T47D (cell line): ENCODE data around the gene VWA5B2.

Source experiments
- DNase-seq, 2 experiments: peaks; one replicate each; pipeline versions ENCODE4 v3.0.0 to v3.0.0-alpha.2; 2011 to 2012; ENCODE audit warnings: low read depth in 1 of 2, low spot score in 1 of 2
- JUND ChIP-seq: IDR thresholded peaks from 2 replicates; pipeline ENCODE4 v1.6.1; 2012; ENCODE audit warnings: low read depth
- in situ Hi-C: cut with HindIII; loops from 2 replicates; pipeline ENCODE4 v1.10.0; 2016; ENCODE audit warnings: low sequenced_read_pairs, low pct_unique_long_range_greater_than_20kb

Gene VWA5B2

GRCh38 chr3:184196536-184196935, 32.8 kb upstream of the VWA5B2 start:
- in situ Hi-C loops, result no loop called here
- DNase-seq, result no peak
- TF ChIP-seq JUND, result no peak

DNA sequence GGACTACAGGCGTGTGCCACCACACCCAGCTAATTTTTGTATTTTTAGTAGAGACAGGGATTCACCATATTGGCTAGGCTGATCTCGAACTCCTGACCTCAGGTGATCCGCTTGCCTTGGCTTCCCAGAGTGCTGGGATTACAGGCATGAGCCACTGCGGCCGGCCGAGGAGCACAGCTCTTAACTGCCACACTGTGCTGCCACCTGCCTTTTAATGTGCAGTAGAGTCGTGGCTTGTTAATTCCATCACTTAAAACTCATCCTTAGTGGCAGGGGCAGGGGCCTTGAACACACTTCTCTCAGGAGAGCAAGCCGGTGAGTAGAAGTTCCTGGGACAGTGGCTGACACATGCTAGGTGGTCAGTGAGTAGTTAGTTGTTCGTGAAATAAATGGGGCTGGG, 30.9 kb upstream of the VWA5B2 start:
- in situ Hi-C loops, result no loop called here
- no peak for TF ChIP-seq JUND
- DNase-seq, result peak in 1 of 2 experiments; percentile 52

DNA sequence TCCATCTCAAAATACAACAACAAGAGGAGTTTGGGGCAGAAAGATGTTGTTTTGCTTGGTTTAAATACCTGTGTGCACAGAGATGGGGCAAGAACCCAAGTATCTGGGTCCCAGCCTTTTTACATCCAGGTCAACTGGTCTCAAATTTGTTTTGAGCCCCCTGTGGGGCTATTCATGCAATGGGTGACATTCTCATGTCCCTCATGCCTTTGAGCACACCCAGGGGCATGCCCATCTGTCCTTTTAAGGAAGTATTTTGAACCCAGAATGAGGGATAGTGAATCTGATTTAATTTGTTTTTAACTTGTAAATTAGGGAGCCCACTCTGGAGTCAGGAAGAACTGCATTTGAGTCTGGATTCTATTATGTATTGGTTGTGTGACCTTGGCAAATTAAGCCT, 28.6 kb upstream of the VWA5B2 start:
- DNase-seq, result no peak
- in situ Hi-C loops, result no loop called here
- no peak for TF ChIP-seq JUND

DNA sequence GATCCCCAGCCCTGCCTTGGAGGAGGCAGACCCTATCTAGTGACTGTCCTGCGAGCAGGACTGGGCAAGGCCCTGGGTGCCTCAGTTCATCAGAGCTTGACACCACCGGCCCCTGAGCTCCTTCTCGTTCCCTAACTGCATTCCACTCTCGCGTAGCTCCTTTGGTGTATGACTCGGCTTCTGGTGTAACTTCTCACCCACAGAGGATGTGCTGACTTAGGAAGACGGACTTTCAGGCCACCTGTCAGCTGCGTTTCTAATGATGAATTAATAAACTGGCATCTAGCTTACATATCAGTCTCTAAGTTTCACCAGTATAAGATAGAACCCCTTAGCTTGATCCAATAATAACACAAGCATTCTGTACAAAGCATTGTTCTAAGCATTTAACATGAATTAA, 25.9 kb upstream of the VWA5B2 start:
- in situ Hi-C loops, result no loop called here
- DNase-seq, result no peak
- no peak for TF ChIP-seq JUND

- in situ Hi-C loops, result no loop called here
- no peak for DNase-seq
- TF ChIP-seq JUND, result no peak
These were observed 20.1 kb upstream of the VWA5B2 start for GRCh38 chr3:184209146-184209923.

DNA sequence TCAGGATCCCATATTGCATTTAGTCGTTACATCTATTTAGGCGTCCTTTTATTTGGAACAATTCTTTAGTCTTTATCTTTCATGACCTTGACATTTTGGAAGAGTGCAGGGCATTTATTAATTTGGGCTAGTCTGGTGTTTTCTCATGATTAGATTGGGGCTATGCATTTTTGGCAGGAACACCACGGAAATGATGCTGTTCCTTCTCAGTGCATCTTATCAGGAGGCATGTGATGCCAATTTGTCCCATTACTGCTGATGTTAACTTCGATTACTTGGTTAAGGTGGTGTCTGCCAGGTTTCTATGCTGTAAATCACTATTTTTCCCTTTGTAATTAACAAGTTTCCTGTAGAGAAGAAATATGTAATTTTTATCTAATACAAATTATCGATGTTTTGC, 18.1 kb upstream of the VWA5B2 start:
- TF ChIP-seq JUND, result no peak
- no peak for DNase-seq
- in situ Hi-C loops, result no loop called here

GRCh38 chr3:184211718-184212117, 17.7 kb upstream of the VWA5B2 start:
- in situ Hi-C loops, result no loop called here
- TF ChIP-seq JUND, result no peak
- DNase-seq, result no peak

GRCh38 chr3:184218814-184219213, 10.6 kb upstream of the VWA5B2 start:
- no peak for DNase-seq
- TF ChIP-seq JUND, result no peak
- in situ Hi-C loops, result no loop called here

DNA sequence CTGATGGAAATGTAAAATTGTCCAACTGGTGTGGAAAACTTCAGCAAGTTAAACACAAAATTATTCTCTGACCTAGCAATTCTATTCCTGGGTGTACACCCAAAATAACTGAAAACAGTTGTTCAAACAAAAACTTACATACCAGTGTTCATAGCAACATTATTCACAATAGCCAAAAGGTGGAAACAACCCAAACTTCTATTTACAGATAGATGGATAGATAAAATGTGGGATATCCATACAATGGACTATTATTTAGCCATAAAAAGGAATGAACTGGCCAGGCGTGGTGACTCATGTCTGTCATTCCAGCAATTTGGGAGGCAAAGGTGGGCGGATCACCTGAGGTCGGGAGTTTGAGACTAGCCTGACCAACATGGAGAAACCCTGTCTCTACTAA, 6.9 kb upstream of the VWA5B2 start:
- DNase-seq, result peak in 1 of 2 experiments; percentile 63
- TF ChIP-seq JUND, result no peak
- in situ Hi-C loops, result no loop called here

DNA sequence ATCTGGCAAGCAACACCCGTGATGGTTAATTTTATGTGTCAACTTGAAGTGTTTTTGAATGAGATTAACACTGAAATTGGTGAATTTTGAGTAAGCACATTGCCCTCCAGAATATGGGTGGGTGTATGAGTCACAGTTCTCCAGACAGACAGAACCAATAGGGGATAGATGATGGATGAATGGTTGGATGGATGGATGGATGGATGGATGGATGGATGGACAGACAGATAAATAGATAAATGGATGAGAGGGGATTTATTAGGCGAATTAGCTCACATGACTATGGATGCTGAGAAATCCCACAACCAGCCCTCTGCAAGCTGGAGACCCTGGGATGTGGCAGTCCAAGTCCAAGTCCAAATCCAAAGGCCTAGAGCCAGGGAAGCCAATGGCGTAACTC, 5.4 kb upstream of the VWA5B2 start:
- no peak for DNase-seq
- TF ChIP-seq JUND, result no peak
- in situ Hi-C loops, result no loop called here

- in situ Hi-C loops, result no loop called here
- DNase-seq, result peak; percentile 59 to 87
- TF ChIP-seq JUND, result no peak
These were observed 1.9 kb upstream of the VWA5B2 start for GRCh38 chr3:184227481-184227935.

- no peak for TF ChIP-seq JUND
- no peak for DNase-seq
- in situ Hi-C loops, result no loop called here
These were observed 828 bp upstream of the VWA5B2 start for GRCh38 chr3:184228376-184229137.

DNA sequence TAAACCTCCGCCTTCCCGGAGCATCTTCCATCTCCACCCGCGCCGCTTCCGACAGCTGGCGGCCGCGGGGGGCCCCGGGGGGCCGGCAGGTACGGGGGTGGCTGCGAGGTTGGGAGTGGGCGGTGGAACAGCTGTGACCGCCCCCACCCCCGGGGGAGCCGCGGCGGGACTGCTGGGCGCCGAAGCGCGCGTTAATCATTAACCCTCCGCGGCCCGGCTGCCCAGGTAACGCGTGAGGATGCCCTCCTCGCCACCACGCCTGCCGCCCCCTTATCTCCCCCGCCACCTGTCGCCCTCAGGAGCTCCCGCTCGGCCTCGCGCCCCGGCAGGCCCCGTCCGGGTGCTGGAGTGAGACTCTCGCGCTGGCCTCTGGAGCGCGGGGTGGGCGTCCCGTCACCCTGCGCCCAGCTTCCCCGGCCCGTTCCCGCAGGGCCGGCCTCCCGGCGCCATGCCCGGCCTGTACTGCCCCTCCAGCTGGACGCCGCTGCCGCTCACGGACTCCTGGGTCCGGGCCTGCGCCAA, 757 bp downstream of the VWA5B2 start:
- in situ Hi-C loops, result no loop called here
- no peak for DNase-seq
- no peak for TF ChIP-seq JUND
